SU-DHL-6 (cell line): Measurements from ENCODE around the gene IGF2BP2.

Experiments
- EZH2phosphoT487 ChIP-seq: fragments of 200-600 bp; sonication (generic), shearing (Covaris generic); conservative IDR thresholded peaks from 2 replicates; pipeline ENCODE4 v1.6.1; 2018; ENCODE audit warnings: mild to moderate bottlenecking, antibody characterized with exemption, low read length, moderate library complexity, mixed read lengths
- TF ChIP-seq, protein P1 (sequence below): fragments of 200-600 bp; sonication (generic); IDR thresholded peaks from one replicate; pipeline ENCODE4 v1.5.1; 2017; ENCODE audit warnings: antibody characterized with exemption, mild to moderate bottlenecking, low read length, moderate library complexity; ENCODE audit not compliant: insufficient read depth, poor library complexity, severe bottlenecking

GRCh38 chr3:185724761-185725160 lies 100.1 kb downstream of the IGF2BP2 start:
- TF ChIP-seq, protein P1, sequence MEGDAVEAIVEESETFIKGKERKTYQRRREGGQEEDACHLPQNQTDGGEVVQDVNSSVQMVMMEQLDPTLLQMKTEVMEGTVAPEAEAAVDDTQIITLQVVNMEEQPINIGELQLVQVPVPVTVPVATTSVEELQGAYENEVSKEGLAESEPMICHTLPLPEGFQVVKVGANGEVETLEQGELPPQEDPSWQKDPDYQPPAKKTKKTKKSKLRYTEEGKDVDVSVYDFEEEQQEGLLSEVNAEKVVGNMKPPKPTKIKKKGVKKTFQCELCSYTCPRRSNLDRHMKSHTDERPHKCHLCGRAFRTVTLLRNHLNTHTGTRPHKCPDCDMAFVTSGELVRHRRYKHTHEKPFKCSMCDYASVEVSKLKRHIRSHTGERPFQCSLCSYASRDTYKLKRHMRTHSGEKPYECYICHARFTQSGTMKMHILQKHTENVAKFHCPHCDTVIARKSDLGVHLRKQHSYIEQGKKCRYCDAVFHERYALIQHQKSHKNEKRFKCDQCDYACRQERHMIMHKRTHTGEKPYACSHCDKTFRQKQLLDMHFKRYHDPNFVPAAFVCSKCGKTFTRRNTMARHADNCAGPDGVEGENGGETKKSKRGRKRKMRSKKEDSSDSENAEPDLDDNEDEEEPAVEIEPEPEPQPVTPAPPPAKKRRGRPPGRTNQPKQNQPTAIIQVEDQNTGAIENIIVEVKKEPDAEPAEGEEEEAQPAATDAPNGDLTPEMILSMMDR = no peak
- no peak for TF ChIP-seq EZH2phosphoT487
